IMR-90 (cell line): ENCODE results near the gene RAB3C. TPM values are rescaled to one million over a fixed set of nuclear protein-coding genes. Genes with fewer than 3 reads are reported as not detected.

Source experiments
- ATAC-seq: fragments of 200-7000 bp; cut with Tn5 transposase; 2 replicates; pipeline ENCODE4 v1.9.1; 2020; ENCODE audit warnings: low read depth, mild to moderate bottlenecking, moderate library complexity
- BruUV-seq: library from RNA; stranded (reverse); fragments of 400-500 nt; replicated peaks from 2 replicates; lab custom pipeline; 2021; lab: Mats Ljungman, UMichigan
- CTCF ChIA-PET: fragments of 300-600 bp; formaldehyde crosslinking; extraction: SDS; loops from one replicate; lab custom pipeline; 2021; ENCODE audit warnings: antibody characterized with exemption; lab: Yijun Ruan, JAX
- POLR2A ChIA-PET: fragments of 300-600 bp; sonication (Branson Sonifier 250); formaldehyde crosslinking; loops from one replicate; lab custom pipeline; 2022; ENCODE audit warnings: antibody characterized with exemption; ENCODE audit not compliant: unreplicated experiment; lab: Charles Lee
- DNase-seq: peaks from one replicate; pipeline ENCODE4 v3.0.0; 2013
- H2AFZ ChIP-seq: replicated peaks from 2 replicates; pipeline ENCODE3; 2013; ENCODE audit warnings: low read length, mild to moderate bottlenecking; ENCODE audit not compliant: poor library complexity
- H2AK5ac ChIP-seq: 2 replicates; pipeline ENCODE4 v1.6.1; 2013; ENCODE audit warnings: low read depth, low read length, inconsistent platforms
- H2AK9ac ChIP-seq: replicated peaks from 2 replicates; pipeline ENCODE3; 2013; ENCODE audit warnings: mild to moderate bottlenecking, low read depth, low read length, moderate library complexity; ENCODE audit not compliant: poor library complexity
- H2BK120ac ChIP-seq: 2 replicates; pipeline ENCODE4 v1.6.1; 2013; ENCODE audit warnings: low read depth, low read length, inconsistent platforms
- H2BK15ac ChIP-seq: 3 replicates; pipeline ENCODE4 v1.6.1; 2013; ENCODE audit warnings: low read depth, low read length, inconsistent platforms
- H2BK20ac ChIP-seq: 2 replicates; pipeline ENCODE4 v1.6.1; 2013; ENCODE audit warnings: low read depth, mild to moderate bottlenecking, inconsistent platforms, low read length, moderate library complexity
- H2BK5ac ChIP-seq: 2 replicates; pipeline ENCODE4 v1.6.1; 2013; ENCODE audit warnings: mild to moderate bottlenecking, low read depth, low read length, inconsistent platforms; ENCODE audit not compliant: poor library complexity, severe bottlenecking
- H3K14ac ChIP-seq: replicated peaks from 2 replicates; pipeline ENCODE4 v1.6.1; 2013; ENCODE audit warnings: low read depth, low read length, inconsistent platforms
- H3K18ac ChIP-seq: 2 replicates; pipeline ENCODE4 v1.6.1; 2013; ENCODE audit warnings: low read depth, low read length, control low read depth
- H3K23ac ChIP-seq: 2 replicates; pipeline ENCODE4 v1.6.1; 2013; ENCODE audit warnings: low read depth, low read length, inconsistent platforms
- H3K27ac ChIP-seq: 2 replicates; pipeline ENCODE4 v1.5.1; 2013; ENCODE audit warnings: mild to moderate bottlenecking, control low read depth, low read length; ENCODE audit not compliant: insufficient read depth
- H3K27me3 ChIP-seq: 2 replicates; pipeline ENCODE4 v1.6.1; 2013; ENCODE audit warnings: low read length; ENCODE audit not compliant: control insufficient read depth, insufficient read depth
- H3K36me3 ChIP-seq: 2 replicates; pipeline ENCODE4 v1.6.1; 2013; ENCODE audit warnings: low read length, mixed read lengths; ENCODE audit not compliant: control insufficient read depth, insufficient read depth
- H3K4ac ChIP-seq: 2 replicates; pipeline ENCODE4 v1.6.1; 2013; ENCODE audit warnings: low read depth, low read length, inconsistent platforms
- H3K4me1 ChIP-seq: 2 replicates; pipeline ENCODE4 v1.6.1; 2013; ENCODE audit warnings: low read length, mixed read lengths; ENCODE audit not compliant: control insufficient read depth, insufficient read depth
- H3K4me2 ChIP-seq: 2 replicates; pipeline ENCODE4 v1.6.1; 2013; ENCODE audit warnings: low read depth, mild to moderate bottlenecking, control low read depth, low read length, moderate library complexity
- H3K4me3 ChIP-seq: 2 replicates; pipeline ENCODE4 v1.5.1; 2013; ENCODE audit warnings: low read depth, mild to moderate bottlenecking, control low read depth, low read length, moderate library complexity; ENCODE audit not compliant: insufficient read depth
- H3K56ac ChIP-seq: 2 replicates; pipeline ENCODE4 v1.6.1; 2013; ENCODE audit warnings: low read length, inconsistent platforms; ENCODE audit not compliant: insufficient read depth; ENCODE audit errors: extremely low read depth
- H3K79me1 ChIP-seq, 2 experiments: 2 replicates each; pipeline ENCODE4 v1.6.1; 2013; ENCODE audit warnings: low read length in 2 of 2, inconsistent platforms in 1 of 2, low read depth in 1 of 2
- H3K9ac ChIP-seq: 2 replicates; pipeline ENCODE4 v1.6.1; 2013; ENCODE audit warnings: low read depth, low read length, control low read depth
- H3K9me1 ChIP-seq: 2 replicates; pipeline ENCODE4 v1.6.1; 2013; ENCODE audit warnings: low read length, inconsistent platforms; ENCODE audit not compliant: insufficient read depth
- H3K9me3 ChIP-seq: 2 replicates; pipeline ENCODE4 v1.6.1; 2013; ENCODE audit warnings: low read length; ENCODE audit not compliant: control insufficient read depth, insufficient read depth
- H4K20me1 ChIP-seq: 2 replicates; pipeline ENCODE4 v1.6.1; 2013; ENCODE audit warnings: low read length, inconsistent platforms; ENCODE audit not compliant: insufficient read depth
- H4K5ac ChIP-seq: 2 replicates; pipeline ENCODE4 v1.6.1; 2013; ENCODE audit warnings: mild to moderate bottlenecking, low read depth, low read length, control low read depth
- H4K8ac ChIP-seq, 2 experiments: 2 replicates each; pipeline ENCODE4 v1.6.1; 2013; ENCODE audit warnings: low read depth in 2 of 2, low read length in 2 of 2, control low read depth in 1 of 2, inconsistent platforms in 1 of 2
- H4K91ac ChIP-seq: 2 replicates; pipeline ENCODE4 v1.6.1; 2013; ENCODE audit warnings: low read depth, low read length, inconsistent platforms; ENCODE audit not compliant: insufficient read depth
- BHLHE40 ChIP-seq: fragments of 150-350 bp; IDR thresholded peaks from 2 replicates; pipeline ENCODE4 v1.6.1; 2016; ENCODE audit warnings: mild to moderate bottlenecking, low read depth, low read length
- CEBPB ChIP-seq: IDR thresholded peaks from 2 replicates; pipeline ENCODE4 v1.6.1; 2012; ENCODE audit warnings: low read depth, low read length, improper control_type of control experiment
- CHD1 ChIP-seq: IDR thresholded peaks from 2 replicates; pipeline ENCODE4 v1.6.1; 2012; ENCODE audit warnings: low read depth, low read length, improper control_type of control experiment
- CTCF ChIP-seq: conservative IDR thresholded peaks from 2 replicates; pipeline ENCODE4 v1.5.1; 2012; ENCODE audit warnings: mild to moderate bottlenecking, low read depth, low read length, improper control_type of control experiment
- ELK1 ChIP-seq: fragments of 150-350 bp; IDR thresholded peaks from 2 replicates; pipeline ENCODE4 v1.6.1; 2016; ENCODE audit warnings: low read depth, mild to moderate bottlenecking, low read length, moderate library complexity, borderline replicate concordance
- FOS ChIP-seq: fragments of 150-350 bp; IDR thresholded peaks from 2 replicates; pipeline ENCODE4 v1.6.1; 2016; ENCODE audit warnings: low read depth, low read length
- MAFK ChIP-seq: IDR thresholded peaks from 2 replicates; pipeline ENCODE4 v1.6.1; 2012; ENCODE audit warnings: low read depth, low read length, improper control_type of control experiment
- MAZ ChIP-seq: IDR thresholded peaks from 2 replicates; pipeline ENCODE4 v1.6.1; 2012; ENCODE audit warnings: low read depth, mild to moderate bottlenecking, low read length, improper control_type of control experiment, moderate library complexity, borderline replicate concordance
- MXI1 ChIP-seq: IDR thresholded peaks from 2 replicates; pipeline ENCODE4 v1.6.1; 2012; ENCODE audit warnings: low read depth, mild to moderate bottlenecking, low read length, moderate library complexity, borderline replicate concordance
- NFE2L2 ChIP-seq: fragments of 150-350 bp; IDR thresholded peaks from 2 replicates; pipeline ENCODE4 v1.6.1; 2016; ENCODE audit warnings: low read depth, mild to moderate bottlenecking, low read length
- POLR2A ChIP-seq: IDR thresholded peaks from 2 replicates; pipeline ENCODE4 v1.6.1; 2012; ENCODE audit warnings: mild to moderate bottlenecking, low read depth, low read length
- RAD21 ChIP-seq: IDR thresholded peaks from 2 replicates; pipeline ENCODE4 v1.6.1; 2012; ENCODE audit warnings: low read length, improper control_type of control experiment
- RCOR1 ChIP-seq: IDR thresholded peaks from 2 replicates; pipeline ENCODE4 v1.6.1; 2012; ENCODE audit warnings: mild to moderate bottlenecking, low read length, improper control_type of control experiment; ENCODE audit not compliant: insufficient replicate concordance
- RFX5 ChIP-seq: IDR thresholded peaks from 2 replicates; pipeline ENCODE4 v1.8.0; 2012; ENCODE audit warnings: low read depth, mild to moderate bottlenecking, low read length, moderate library complexity
- SMC3 ChIP-seq: fragments of 150-350 bp; IDR thresholded peaks from 2 replicates; pipeline ENCODE4 v1.6.1; 2016; ENCODE audit warnings: low read depth, mild to moderate bottlenecking, antibody characterized with exemption, low read length, moderate library complexity
- USF2 ChIP-seq: fragments of 150-350 bp; IDR thresholded peaks from 2 replicates; pipeline ENCODE4 v1.6.1; 2017; ENCODE audit warnings: mild to moderate bottlenecking, antibody characterized with exemption, low read length, low read depth
- WGBS, 2 experiments: methylation state at CpG; one replicate each; pipeline versions ENCODE4 v1.1.5 to v1.1.7; 2013; ENCODE audit warnings: missing lambda C conversion rate in 2 of 2; ENCODE audit not compliant: insufficient read length in 1 of 2; ENCODE audit errors: extremely low coverage in 2 of 2; 5-methylcytosine and 5-hydroxymethylcytosine counted together
- dilution Hi-C: fragments of 300-500 bp; cut with HindIII; formaldehyde crosslinking; loops from one replicate; pipeline ENCODE4 v1.14.3; 2018; ENCODE audit warnings: low sequenced_read_pairs; ENCODE audit not compliant: unreplicated experiment
- in situ Hi-C: fragments of 300-500 bp; cut with MboI; formaldehyde crosslinking; loops from 3 replicates; pipeline ENCODE4 v1.14.3; 2019; ENCODE audit warnings: low sequenced_read_pairs, inconsistent platforms, mixed read lengths
- intact Hi-C: fragments of 100-400 bp; cut with micrococcal nuclease; formaldehyde crosslinking; loops from 2 replicates; pipeline ENCODE4 v1.10.0; 2022
- polyA plus RNA-seq, 3 experiments: library from polyadenylated mRNA; depleted of rRNA; stranded (reverse); fragments of >200 nt; gene quantifications; 2 replicates each; pipeline ENCODE4 v1.2.3, GENCODE V29; 2012; ENCODE audit warnings: low replicate concordance in 1 of 3
- total RNA-seq: library from RNA; depleted of rRNA; stranded (reverse); fragments of >200 nt; gene quantifications from 2 replicates; pipeline ENCODE4 v1.2.3, GENCODE V29; 2012

The RAB3C gene
- total and polyA plus RNA-seq, 2 of the 4 experiments (the other 2 are of a cell fraction), result not detected

GRCh38 chr5:58842852-58843251 is 260.0 kb downstream of the RAB3C start:
- no peaks in the 10 kb centered on the region for H3K9me3 ChIP-seq
- CTCF ChIA-PET, result no interaction called here

More at GRCh38 chr5:58842852-58843251, 260.0 kb downstream of the RAB3C start:
- H3K79me1 ChIP-seq, result no peaks in the 10 kb centered on the region
- no peaks in the 10 kb centered on the region for H3K4me1 ChIP-seq
- H3K9me1 ChIP-seq, result no peaks in the 10 kb centered on the region
- no peak for ATAC-seq
- H2BK120ac ChIP-seq, result no peak overlapping the region
- no peak overlapping the region for H3K56ac ChIP-seq
- peak; percentile 12 for DNase-seq
- H3K23ac ChIP-seq, result no peak overlapping the region
- H4K20me1 ChIP-seq, result no peaks in the 10 kb centered on the region
- no peak overlapping the region for H3K27ac ChIP-seq
- no peak overlapping the region for H2AFZ ChIP-seq
- no peak overlapping the region for H3K4me3 ChIP-seq
- no peak overlapping the region for H3K9ac ChIP-seq
- H2AK5ac ChIP-seq, result no peak overlapping the region
- in situ Hi-C loops, result loop anchor here (10.0 kb wide), 1 partner anchor 338 kb away; no protein-coding TSS in a partner anchor
- TF ChIP-seq MXI1 (no peak), RFX5 (no peak), CEBPB (no peak), CTCF (no peak), FOS (no peak), ELK1 (no peak), RAD21 (no peak), MAFK (no peak), POLR2A (no peak), MAZ (no peak), NFE2L2 (no peak), RCOR1 (no peak), SMC3 (no peak), CHD1 (no peak), USF2 (no peak), BHLHE40 (no peak)
- intact Hi-C loops, result no loop called here
- H3K14ac ChIP-seq, result no peak overlapping the region
- H3K4me2 ChIP-seq, result no peak overlapping the region
- H4K5ac ChIP-seq, result no peak overlapping the region
- no peak overlapping the region for H3K4ac ChIP-seq
- 0 out of 2 replicates have a peak, but pooled peaks cover 2% of the 10 kb centered on the region for H3K27me3 ChIP-seq
- BruUV-seq, result no TSS peak
- dilution Hi-C loops, result no loop called here
- POLR2A ChIA-PET, result no interaction called here
- no peak overlapping the region for H2BK5ac ChIP-seq
- H2BK20ac ChIP-seq, result no peak overlapping the region
- H2BK15ac ChIP-seq, result no peak overlapping the region
- WGBS, 2 experiments, result no CpG with 5 or more reads among the region's 2 CpGs
- H2AK9ac ChIP-seq, result no peak overlapping the region
- H3K36me3 ChIP-seq, result no peaks in the 10 kb centered on the region
- H4K91ac ChIP-seq, result no peak overlapping the region
- no peak overlapping the region for H4K8ac ChIP-seq
- H3K18ac ChIP-seq, result no peak overlapping the region
